A549 treated with CORT108297 at 1 μM for 4 hours (cell line): ENCODE results near the gene PTGER3. TPM values are rescaled to one million over a fixed set of nuclear protein-coding genes. Genes with fewer than 3 reads are reported as not detected.

ENCODE experiments used
- total RNA-seq: library from RNA; stranded (reverse); fragments of 200-300 nt; extraction: Qiagen RNA extraction; gene quantifications from 5 replicates; pipeline ENCODE4 v1.2.3, GENCODE V29; 2022

Gene PTGER3
- total RNA-seq, result not detected in 5 replicates

DNA sequence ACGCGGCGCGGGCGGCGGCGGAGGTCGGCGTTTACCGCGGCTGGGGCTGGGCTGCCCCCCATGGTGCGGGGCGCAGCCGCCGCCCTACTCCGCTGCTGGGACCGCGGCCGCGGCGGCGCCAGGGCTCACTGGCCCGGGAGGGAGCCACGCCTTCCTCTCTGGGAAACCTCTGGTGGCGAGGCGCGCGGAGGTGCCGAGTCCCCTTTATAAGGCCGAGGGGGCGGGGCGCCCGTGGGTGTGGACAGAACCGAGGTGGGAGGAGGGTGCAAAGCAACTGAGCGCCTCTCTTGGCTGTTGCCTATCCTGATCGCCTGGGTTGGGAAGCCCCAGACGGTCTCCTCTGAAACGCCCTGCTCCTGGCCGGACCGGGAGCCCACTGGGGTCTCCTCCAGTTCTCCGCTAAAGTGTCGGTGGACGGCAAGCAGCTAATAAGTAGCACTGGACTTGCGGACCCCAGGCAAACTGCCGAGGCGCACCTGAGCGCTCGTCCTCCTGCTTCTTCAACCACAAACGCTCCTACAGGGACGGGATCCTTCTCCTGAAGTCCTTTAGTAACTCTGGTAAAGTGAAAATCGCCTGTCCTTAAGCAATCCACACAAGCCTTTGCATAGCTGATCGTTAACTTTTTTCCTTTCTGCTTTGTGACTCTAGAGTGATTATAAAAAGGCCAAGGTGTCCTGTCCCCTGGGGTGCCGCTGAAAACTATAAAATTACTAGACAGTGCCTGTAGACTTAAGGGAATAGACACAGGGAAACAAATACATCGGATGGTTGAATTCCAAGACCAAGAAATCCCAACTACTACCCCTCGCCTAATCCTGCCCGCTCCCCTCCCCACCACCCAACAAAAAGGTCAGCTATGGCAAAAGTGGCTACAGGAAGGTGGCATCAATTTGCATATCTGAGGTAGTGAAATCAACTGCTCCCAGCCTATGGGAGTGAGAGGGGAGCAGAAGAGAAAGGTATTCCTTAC is at the start of gene PTGER3:
TSS of gene PTGER3 (minus strand) at position 182 of the 973 bp plus-strand sequence. CDS start 239 bp downstream, outside the sequence.

DNA sequence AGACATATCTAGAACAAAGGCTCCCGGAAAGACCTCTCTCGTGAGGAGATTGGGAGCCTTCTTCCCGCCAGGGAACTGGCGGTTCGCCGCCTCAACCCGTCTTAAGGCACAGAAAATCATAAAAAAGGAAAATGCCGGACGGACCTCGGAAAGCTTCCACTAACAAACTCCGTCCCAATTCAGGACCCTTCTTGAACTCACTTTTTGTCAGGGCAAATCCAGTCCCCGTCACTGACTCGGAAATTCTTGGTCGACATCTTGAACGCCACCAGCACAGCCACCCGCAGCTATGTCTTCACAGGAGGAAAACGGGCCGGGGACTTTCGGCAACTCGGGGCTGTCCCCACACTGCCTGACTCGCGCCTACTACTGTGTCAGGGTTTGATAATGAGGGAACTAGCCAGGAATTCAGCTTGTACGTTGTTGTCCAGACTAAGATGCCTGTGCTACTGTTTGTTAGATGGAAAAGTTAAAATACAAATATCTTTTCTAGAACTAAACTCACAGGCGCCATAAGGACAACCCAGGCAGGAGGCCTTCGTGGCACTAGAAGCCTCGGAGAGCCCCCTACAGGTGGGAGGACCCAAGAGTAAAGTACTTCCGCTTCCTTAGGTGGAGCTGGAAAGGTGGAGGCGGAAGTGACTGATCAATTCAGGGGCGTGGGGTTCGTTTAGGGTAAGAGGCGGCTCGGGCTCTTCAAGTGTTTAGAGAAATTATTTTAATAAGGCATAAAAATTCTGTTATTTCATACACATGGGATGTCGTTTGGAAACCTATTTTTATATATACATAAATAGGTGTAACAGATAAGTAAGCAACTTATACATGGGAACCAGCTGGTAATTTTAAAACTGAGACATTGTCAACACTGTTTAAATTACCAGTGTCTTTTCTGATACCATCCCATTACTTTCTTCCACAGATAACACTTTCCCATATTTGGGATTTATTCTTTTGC is 33.4 kb upstream of the PTGER3 start, which contains the start of gene ZRANB2:
TSS of gene ZRANB2 (minus strand) at position 297 of the 958 bp plus-strand sequence. CDS start at position 257, 40 bp downstream.

Other genes starting within 250 kb of the PTGER3 start
- 18.9 to 31.5 TPM (median 24.7 TPM) in 5 replicates for gene ZRANB2, start 33.2 kb upstream of the PTGER3 start, total RNA-seq